ENCODE data around the gene ARFGAP2.

ARFGAP2 gene

GRCh38 chr11:47181271-47181670 is 4.6 kb upstream of the ARFGAP2 start:
- H3K79me2 ChIP-seq: peaks cover 3% of the 10 kb centered on the region
- H3K4me1 ChIP-seq: peaks cover 3% of the 10 kb centered on the region
- no peak overlapping the region for H3K4me2 ChIP-seq (ENCODE audit: low read length)
- no peak overlapping the region for H3K4me3 ChIP-seq (ENCODE audit: low read depth, low read length)
- no peak overlapping the region for H2AFZ ChIP-seq
- H3K36me3 ChIP-seq (ENCODE audit: control insufficient read depth, insufficient read depth, low read length): no peaks in the 10 kb centered on the region
- no peak overlapping the region for H3K9ac ChIP-seq
- H3K27me3 ChIP-seq (ENCODE audit: control insufficient read depth, insufficient read depth, low read length): no peaks in the 10 kb centered on the region
- no peaks in the 10 kb centered on the region for H3K9me3 ChIP-seq (ENCODE audit: control insufficient read depth, low read length)
- no peak overlapping the region for H3K27ac ChIP-seq
- no peak for TF ChIP-seq CTCF (IDR thresholded peaks at IDR 0.05)

- Histone ChIP-seq H3K36me3 (ENCODE audit: control insufficient read depth, insufficient read depth, low read length) (no peaks in the 10 kb centered on the region), H2AFZ (no peak overlapping the region), H3K27ac (no peak overlapping the region), H3K79me2 (peaks cover 12% of the 10 kb centered on the region), H3K4me1 (peaks cover 6% of the 10 kb centered on the region), H3K9me3 (ENCODE audit: control insufficient read depth, low read length) (no peaks in the 10 kb centered on the region), H3K27me3 (ENCODE audit: control insufficient read depth, insufficient read depth, low read length) (no peaks in the 10 kb centered on the region), H3K4me3 (ENCODE audit: low read depth, low read length) (no peak overlapping the region), H3K9ac (no peak overlapping the region), H3K4me2 (ENCODE audit: low read length) (no peak overlapping the region)
- no peak for TF ChIP-seq CTCF (IDR thresholded peaks at IDR 0.05)
Observed at GRCh38 chr11:47180006-47180787, 3.5 kb upstream of the ARFGAP2 start.

GRCh38 chr11:47179655-47179991 is 2.9 kb upstream of the ARFGAP2 start:
- H3K9me3 ChIP-seq (ENCODE audit: control insufficient read depth, low read length): no peaks in the 10 kb centered on the region
- H3K36me3 ChIP-seq (ENCODE audit: control insufficient read depth, insufficient read depth, low read length): no peaks in the 10 kb centered on the region

GRCh38 chr11:47178737-47179654 is 2.3 kb upstream of the ARFGAP2 start:
- H2AFZ ChIP-seq: no peak overlapping the region
- H3K9me3 ChIP-seq (ENCODE audit: control insufficient read depth, low read length): no peaks in the 10 kb centered on the region
- H3K4me2 ChIP-seq (ENCODE audit: low read length): no peak overlapping the region
- peaks cover 6% of the 10 kb centered on the region for H3K4me1 ChIP-seq
- no peaks in the 10 kb centered on the region for H3K36me3 ChIP-seq (ENCODE audit: control insufficient read depth, insufficient read depth, low read length)
- no peak overlapping the region for H3K27ac ChIP-seq
- no peak for TF ChIP-seq CTCF (IDR thresholded peaks at IDR 0.05)
- no peaks in the 10 kb centered on the region for H3K27me3 ChIP-seq (ENCODE audit: control insufficient read depth, insufficient read depth, low read length)
- H3K9ac ChIP-seq: no peak overlapping the region
- H3K79me2 ChIP-seq: peaks cover 20% of the 10 kb centered on the region
- no peak overlapping the region for H3K4me3 ChIP-seq (ENCODE audit: low read depth, low read length)

More at GRCh38 chr11:47179655-47179991, 2.9 kb upstream of the ARFGAP2 start:
- H2AFZ ChIP-seq: no peak overlapping the region
- H3K79me2 ChIP-seq: peaks cover 18% of the 10 kb centered on the region
- no peak overlapping the region for H3K9ac ChIP-seq
- H3K4me2 ChIP-seq (ENCODE audit: low read length): no peak overlapping the region
- peak; percentile 38 for TF ChIP-seq CTCF (IDR thresholded peaks at IDR 0.05)
- H3K4me3 ChIP-seq (ENCODE audit: low read depth, low read length): no peak overlapping the region
- H3K27ac ChIP-seq: no peak overlapping the region
- H3K27me3 ChIP-seq (ENCODE audit: control insufficient read depth, insufficient read depth, low read length): no peaks in the 10 kb centered on the region
- H3K4me1 ChIP-seq: peaks cover 6% of the 10 kb centered on the region
